SK-N-SH treated with all-trans-retinoic acid at 6 μM for 48 hours (cell line): ENCODE data around the gene ADGRA3.

Experiments
- ATAC-seq: fragments of 200-7000 bp; cut with Tn5 transposase; 3 replicates; pipeline ENCODE4 v1.9.1; 2020; ENCODE audit warnings: mild to moderate bottlenecking, moderate library complexity
- ARNTL ChIP-seq: fragments of 450-650 bp; formaldehyde crosslinking; IDR thresholded peaks from 2 replicates; pipeline ENCODE4 v1.5.0; 2020; ENCODE audit warnings: low read depth, mild to moderate bottlenecking, moderate library complexity, borderline replicate concordance
- BACH2 ChIP-seq: fragments of 250-450 bp; sonication (Bioruptor Pico); IDR thresholded peaks from 2 replicates; pipeline ENCODE4 v1.9.0; 2021; ENCODE audit warnings: mild to moderate bottlenecking, borderline replicate concordance
- ESRRG ChIP-seq: fragments of 250-450 bp; sonication (Bioruptor Pico); IDR thresholded peaks from 2 replicates; pipeline ENCODE4 v1.6.1; 2021; ENCODE audit warnings: mild to moderate bottlenecking
- GLIS3 ChIP-seq: fragments of 250-450 bp; sonication (Bioruptor Pico); IDR thresholded peaks from 2 replicates; pipeline ENCODE4 v1.5.0; 2020; ENCODE audit warnings: mild to moderate bottlenecking, moderate library complexity
- ISL1 ChIP-seq: fragments of 250-450 bp; sonication (Bioruptor Pico); IDR thresholded peaks from 2 replicates; pipeline ENCODE4 v2.1.2; 2022; ENCODE audit warnings: mild to moderate bottlenecking, moderate library complexity
- OSR1 ChIP-seq: fragments of 250-450 bp; sonication (Bioruptor Pico); IDR thresholded peaks from 2 replicates; pipeline ENCODE4 v1.8.0; 2022; ENCODE audit warnings: moderate library complexity, mild to moderate bottlenecking, inconsistent platforms
- PPARA ChIP-seq: fragments of 250-450 bp; sonication (Bioruptor Pico); IDR thresholded peaks from 2 replicates; pipeline ENCODE4 v1.5.0; 2020; ENCODE audit warnings: mild to moderate bottlenecking, borderline replicate concordance
- RARB ChIP-seq: fragments of 250-450 bp; sonication (Bioruptor Pico); IDR thresholded peaks from 2 replicates; pipeline ENCODE4 v1.8.0; 2021; ENCODE audit warnings: mild to moderate bottlenecking, moderate library complexity
- SNAI2 ChIP-seq: fragments of 250-450 bp; sonication (Bioruptor Pico); IDR thresholded peaks from 2 replicates; pipeline ENCODE4 v1.5.0; 2020; ENCODE audit warnings: mild to moderate bottlenecking, moderate library complexity
- TOX ChIP-seq: fragments of 250-450 bp; sonication (Bioruptor Pico); IDR thresholded peaks from 2 replicates; pipeline ENCODE4 v1.8.0; 2021; ENCODE audit warnings: mild to moderate bottlenecking, moderate library complexity, borderline replicate concordance
- ZC3H10 ChIP-seq: fragments of 250-450 bp; sonication (Bioruptor Pico); IDR thresholded peaks from 2 replicates; pipeline ENCODE4 v1.5.1; 2021; ENCODE audit warnings: mild to moderate bottlenecking, moderate library complexity
- ZFP30 ChIP-seq: fragments of 450-650 bp; formaldehyde crosslinking; IDR thresholded peaks from 2 replicates; pipeline ENCODE4 v1.5.0; 2022; ENCODE audit warnings: mild to moderate bottlenecking, moderate library complexity
- ZNF565 ChIP-seq: fragments of 450-650 bp; formaldehyde crosslinking; conservative IDR thresholded peaks from 2 replicates; pipeline ENCODE4 v1.5.0; 2020; ENCODE audit warnings: low read depth, mild to moderate bottlenecking, moderate library complexity
- ZNF70 ChIP-seq: fragments of 450-650 bp; formaldehyde crosslinking; IDR thresholded peaks from 2 replicates; pipeline ENCODE4 v1.5.0; 2020; ENCODE audit warnings: mild to moderate bottlenecking, moderate library complexity
- ZNF8 ChIP-seq: fragments of 450-650 bp; formaldehyde crosslinking; IDR thresholded peaks from 2 replicates; pipeline ENCODE4 v1.5.0; 2020; ENCODE audit warnings: mild to moderate bottlenecking, moderate library complexity
- TF ChIP-seq, protein P1 (sequence below): fragments of 250-450 bp; sonication (Bioruptor Pico); IDR thresholded peaks from 2 replicates; pipeline ENCODE4 v1.8.0; 2020; ENCODE audit warnings: mild to moderate bottlenecking, moderate library complexity, borderline replicate concordance
- TF ChIP-seq, protein P2 (sequence below): fragments of 250-450 bp; sonication (Bioruptor Pico); IDR thresholded peaks from 2 replicates; pipeline ENCODE4 v1.8.0; 2021; ENCODE audit warnings: low read depth, mild to moderate bottlenecking, moderate library complexity, borderline replicate concordance
- TF ChIP-seq, protein P3 (sequence below): fragments of 250-450 bp; sonication (Bioruptor Pico); IDR thresholded peaks from 2 replicates; pipeline ENCODE4 v1.5.1; 2020; ENCODE audit warnings: low read depth, mild to moderate bottlenecking, moderate library complexity
- TF ChIP-seq, protein P4 (sequence below): fragments of 250-450 bp; sonication (Bioruptor Pico); IDR thresholded peaks from 2 replicates; pipeline ENCODE4 v1.5.1; 2021; ENCODE audit warnings: mild to moderate bottlenecking, moderate library complexity

Gene ADGRA3

GRCh38 chr4:22410645-22411247, 105.1 kb downstream of the ADGRA3 start:
- TF ChIP-seq BACH2 (CRISPR knock-in tag), result no peak
- no peak for TF ChIP-seq ISL1 (CRISPR knock-in tag)
- no peak for TF ChIP-seq ZNF565 (CRISPR knock-in tag)
- no peak for TF ChIP-seq ZNF8
- TF ChIP-seq RARB (CRISPR knock-in tag), result no peak
- no peak for TF ChIP-seq OSR1 (CRISPR knock-in tag)
- TF ChIP-seq, protein P1, sequence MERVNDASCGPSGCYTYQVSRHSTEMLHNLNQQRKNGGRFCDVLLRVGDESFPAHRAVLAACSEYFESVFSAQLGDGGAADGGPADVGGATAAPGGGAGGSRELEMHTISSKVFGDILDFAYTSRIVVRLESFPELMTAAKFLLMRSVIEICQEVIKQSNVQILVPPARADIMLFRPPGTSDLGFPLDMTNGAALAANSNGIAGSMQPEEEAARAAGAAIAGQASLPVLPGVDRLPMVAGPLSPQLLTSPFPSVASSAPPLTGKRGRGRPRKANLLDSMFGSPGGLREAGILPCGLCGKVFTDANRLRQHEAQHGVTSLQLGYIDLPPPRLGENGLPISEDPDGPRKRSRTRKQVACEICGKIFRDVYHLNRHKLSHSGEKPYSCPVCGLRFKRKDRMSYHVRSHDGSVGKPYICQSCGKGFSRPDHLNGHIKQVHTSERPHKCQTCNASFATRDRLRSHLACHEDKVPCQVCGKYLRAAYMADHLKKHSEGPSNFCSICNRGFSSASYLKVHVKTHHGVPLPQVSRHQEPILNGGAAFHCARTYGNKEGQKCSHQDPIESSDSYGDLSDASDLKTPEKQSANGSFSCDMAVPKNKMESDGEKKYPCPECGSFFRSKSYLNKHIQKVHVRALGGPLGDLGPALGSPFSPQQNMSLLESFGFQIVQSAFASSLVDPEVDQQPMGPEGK (CRISPR knock-in tag), result no peak
- no peak for TF ChIP-seq ZNF70
- ATAC-seq, result no peak

DNA sequence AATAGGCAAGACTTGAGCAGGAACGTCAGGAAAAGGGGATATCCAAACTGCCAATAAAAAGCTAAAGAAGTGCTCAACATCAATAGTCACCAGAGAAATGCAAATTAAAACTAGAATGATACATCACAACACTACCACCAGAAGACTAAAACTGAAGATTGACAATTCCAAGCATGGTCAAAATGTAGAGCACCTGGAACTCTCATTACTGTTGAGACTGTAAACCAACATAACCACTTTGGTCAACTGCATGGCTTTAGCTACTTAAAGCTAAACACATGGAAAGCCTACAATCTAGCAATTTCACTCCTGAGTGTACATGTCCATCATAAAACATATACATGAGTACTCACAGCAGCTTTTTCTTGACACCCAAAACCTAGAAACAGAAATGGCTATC, 107.4 kb downstream of the ADGRA3 start:
- ATAC-seq, result no peak
- TF ChIP-seq TOX (CRISPR knock-in tag), result no peak
- no peak for TF ChIP-seq ZNF565 (CRISPR knock-in tag)
- TF ChIP-seq, protein P1 (CRISPR knock-in tag), result no peak
- TF ChIP-seq, protein P2, sequence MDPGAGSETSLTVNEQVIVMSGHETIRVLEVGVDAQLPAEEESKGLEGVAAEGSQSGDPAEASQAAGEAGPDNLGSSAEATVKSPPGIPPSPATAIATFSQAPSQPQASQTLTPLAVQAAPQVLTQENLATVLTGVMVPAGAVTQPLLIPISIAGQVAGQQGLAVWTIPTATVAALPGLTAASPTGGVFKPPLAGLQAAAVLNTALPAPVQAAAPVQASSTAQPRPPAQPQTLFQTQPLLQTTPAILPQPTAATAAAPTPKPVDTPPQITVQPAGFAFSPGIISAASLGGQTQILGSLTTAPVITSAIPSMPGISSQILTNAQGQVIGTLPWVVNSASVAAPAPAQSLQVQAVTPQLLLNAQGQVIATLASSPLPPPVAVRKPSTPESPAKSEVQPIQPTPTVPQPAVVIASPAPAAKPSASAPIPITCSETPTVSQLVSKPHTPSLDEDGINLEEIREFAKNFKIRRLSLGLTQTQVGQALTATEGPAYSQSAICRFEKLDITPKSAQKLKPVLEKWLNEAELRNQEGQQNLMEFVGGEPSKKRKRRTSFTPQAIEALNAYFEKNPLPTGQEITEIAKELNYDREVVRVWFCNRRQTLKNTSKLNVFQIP (CRISPR knock-in tag), result no peak
- TF ChIP-seq PPARA (CRISPR knock-in tag), result no peak
- TF ChIP-seq ZNF8, result no peak
- TF ChIP-seq GLIS3 (CRISPR knock-in tag), result no peak
- TF ChIP-seq, protein P3, sequence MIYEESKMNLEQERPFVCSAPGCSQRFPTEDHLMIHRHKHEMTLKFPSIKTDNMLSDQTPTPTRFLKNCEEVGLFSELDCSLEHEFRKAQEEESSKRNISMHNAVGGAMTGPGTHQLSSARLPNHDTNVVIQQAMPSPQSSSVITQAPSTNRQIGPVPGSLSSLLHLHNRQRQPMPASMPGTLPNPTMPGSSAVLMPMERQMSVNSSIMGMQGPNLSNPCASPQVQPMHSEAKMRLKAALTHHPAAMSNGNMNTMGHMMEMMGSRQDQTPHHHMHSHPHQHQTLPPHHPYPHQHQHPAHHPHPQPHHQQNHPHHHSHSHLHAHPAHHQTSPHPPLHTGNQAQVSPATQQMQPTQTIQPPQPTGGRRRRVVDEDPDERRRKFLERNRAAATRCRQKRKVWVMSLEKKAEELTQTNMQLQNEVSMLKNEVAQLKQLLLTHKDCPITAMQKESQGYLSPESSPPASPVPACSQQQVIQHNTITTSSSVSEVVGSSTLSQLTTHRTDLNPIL (CRISPR knock-in tag), result no peak
- TF ChIP-seq ZFP30 (CRISPR knock-in tag), result no peak
- no peak for TF ChIP-seq ZNF70
- no peak for TF ChIP-seq ARNTL (CRISPR knock-in tag)
- TF ChIP-seq ESRRG (CRISPR knock-in tag), result no peak
- TF ChIP-seq ZC3H10, result no peak

GRCh38 chr4:22407361-22407760, 108.5 kb downstream of the ADGRA3 start:
- ATAC-seq, result no peak
- TF ChIP-seq, protein P3 (CRISPR knock-in tag), result no peak
- no peak for TF ChIP-seq BACH2 (CRISPR knock-in tag)
- TF ChIP-seq, protein P4, sequence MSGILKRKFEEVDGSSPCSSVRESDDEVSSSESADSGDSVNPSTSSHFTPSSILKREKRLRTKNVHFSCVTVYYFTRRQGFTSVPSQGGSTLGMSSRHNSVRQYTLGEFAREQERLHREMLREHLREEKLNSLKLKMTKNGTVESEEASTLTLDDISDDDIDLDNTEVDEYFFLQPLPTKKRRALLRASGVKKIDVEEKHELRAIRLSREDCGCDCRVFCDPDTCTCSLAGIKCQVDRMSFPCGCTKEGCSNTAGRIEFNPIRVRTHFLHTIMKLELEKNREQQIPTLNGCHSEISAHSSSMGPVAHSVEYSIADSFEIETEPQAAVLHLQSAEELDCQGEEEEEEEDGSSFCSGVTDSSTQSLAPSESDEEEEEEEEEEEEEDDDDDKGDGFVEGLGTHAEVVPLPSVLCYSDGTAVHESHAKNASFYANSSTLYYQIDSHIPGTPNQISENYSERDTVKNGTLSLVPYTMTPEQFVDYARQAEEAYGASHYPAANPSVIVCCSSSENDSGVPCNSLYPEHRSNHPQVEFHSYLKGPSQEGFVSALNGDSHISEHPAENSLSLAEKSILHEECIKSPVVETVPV, result no peak
- TF ChIP-seq SNAI2, result no peak
- no peak for TF ChIP-seq GLIS3 (CRISPR knock-in tag)
- TF ChIP-seq RARB (CRISPR knock-in tag), result no peak
- no peak for TF ChIP-seq ZNF565 (CRISPR knock-in tag)
- TF ChIP-seq, all 23 proteins: peak for 0
